Peyer's patch (tissue), 4 donors: ENCODE data around the gene SCRN1. TPM values are rescaled to one million over a fixed set of nuclear protein-coding genes. Genes with fewer than 3 reads are reported as not detected.

Source experiments
- DNase-seq, 3 donors: peaks; one replicate each; pipeline ENCODE4 v3.0.0-alpha.2; 2017 to 2019
- H3K27ac ChIP-seq, 4 donors: fragments of 200-600 bp; sonication (generic); one replicate each; pipeline ENCODE4 v1.5.1; 2016 to 2019
- H3K27me3 ChIP-seq, 2 donors: fragments of 200-600 bp; sonication (generic); one replicate each; pipeline ENCODE4 v1.5.1; 2019
- H3K36me3 ChIP-seq, 3 donors: fragments of 200-600 bp; sonication (generic); one replicate each; pipeline ENCODE4 v1.5.1; 2016 to 2019
- H3K4me1 ChIP-seq, 4 donors: fragments of 200-600 bp; sonication (generic); one replicate each; pipeline ENCODE4 v1.5.1; 2016 to 2019
- H3K4me3 ChIP-seq, 4 donors: fragments of 200-600 bp; sonication (generic); 1 replicate in 3 of 4; 2 replicates in 1 of 4; pipeline ENCODE4 v1.5.1; 2016 to 2019; ENCODE audit warnings: mild to moderate bottlenecking in 1 of 4
- H3K9me3 ChIP-seq, 4 donors: fragments of 200-600 bp; sonication (generic); one replicate each; pipeline ENCODE4 v1.5.1; 2016 to 2019; ENCODE audit warnings: mild to moderate bottlenecking in 1 of 4
- POLR2A ChIP-seq, 2 donors: fragments of 450-650 bp; IDR thresholded peaks; one replicate each; pipeline ENCODE4 v1.5.1; 2017; ENCODE audit warnings: antibody characterized with exemption in 2 of 2, mild to moderate bottlenecking in 2 of 2, moderate library complexity in 2 of 2
- total RNA-seq, 4 donors: library from RNA; depleted of rRNA; stranded (reverse); fragments of >200 nt; gene quantifications; one replicate each; pipeline ENCODE4 v1.1.0, GENCODE V29; 2016
- TF ChIP-seq, protein P1 (sequence below), 6 experiments: fragments of 450-650 bp in 4 of 6; fragments of 200-600 bp in 2 of 6; sonication (generic) in 1 of 6; IDR thresholded peaks; one replicate each; pipeline ENCODE4 v1.5.1; 2017 to 2019; ENCODE audit warnings: antibody characterized with exemption in 6 of 6, mild to moderate bottlenecking in 3 of 6, moderate library complexity in 1 of 6

Gene SCRN1
- total RNA-seq, 4 donors from 2014 or later, result 3.7 to 34.7 (median 7.4) TPM

- no peak for DNase-seq
- no peaks in the 10 kb centered on the region for H3K27me3 ChIP-seq
- TF ChIP-seq, protein P1, sequence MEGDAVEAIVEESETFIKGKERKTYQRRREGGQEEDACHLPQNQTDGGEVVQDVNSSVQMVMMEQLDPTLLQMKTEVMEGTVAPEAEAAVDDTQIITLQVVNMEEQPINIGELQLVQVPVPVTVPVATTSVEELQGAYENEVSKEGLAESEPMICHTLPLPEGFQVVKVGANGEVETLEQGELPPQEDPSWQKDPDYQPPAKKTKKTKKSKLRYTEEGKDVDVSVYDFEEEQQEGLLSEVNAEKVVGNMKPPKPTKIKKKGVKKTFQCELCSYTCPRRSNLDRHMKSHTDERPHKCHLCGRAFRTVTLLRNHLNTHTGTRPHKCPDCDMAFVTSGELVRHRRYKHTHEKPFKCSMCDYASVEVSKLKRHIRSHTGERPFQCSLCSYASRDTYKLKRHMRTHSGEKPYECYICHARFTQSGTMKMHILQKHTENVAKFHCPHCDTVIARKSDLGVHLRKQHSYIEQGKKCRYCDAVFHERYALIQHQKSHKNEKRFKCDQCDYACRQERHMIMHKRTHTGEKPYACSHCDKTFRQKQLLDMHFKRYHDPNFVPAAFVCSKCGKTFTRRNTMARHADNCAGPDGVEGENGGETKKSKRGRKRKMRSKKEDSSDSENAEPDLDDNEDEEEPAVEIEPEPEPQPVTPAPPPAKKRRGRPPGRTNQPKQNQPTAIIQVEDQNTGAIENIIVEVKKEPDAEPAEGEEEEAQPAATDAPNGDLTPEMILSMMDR (IDR thresholded peaks at IDR 0.05), result no peak
- no peak for TF ChIP-seq POLR2A (IDR thresholded peaks at IDR 0.05)
- no peaks in the 10 kb centered on the region for H3K9me3 ChIP-seq
- no peak overlapping the region for H3K4me3 ChIP-seq
- no peaks in the 10 kb centered on the region for H3K4me1 ChIP-seq
- no peak overlapping the region for H3K27ac ChIP-seq
- H3K36me3 ChIP-seq, result peaks cover 0 to 19% (median 0%) of the 10 kb centered on the region in 3 donors
These were observed 54.5 kb downstream of the SCRN1 start for GRCh38 chr7:29935111-29935510.

- Histone ChIP-seq H3K36me3 (no peaks in the 10 kb centered on the region), H3K27ac (no peak overlapping the region), H3K27me3 (no peaks in the 10 kb centered on the region), H3K9me3 (no peaks in the 10 kb centered on the region), H3K4me1 (no peaks in the 10 kb centered on the region), H3K4me3 (no peak overlapping the region)
- TF ChIP-seq, protein P1 (IDR thresholded peaks at IDR 0.05), result no peak
- TF ChIP-seq POLR2A (IDR thresholded peaks at IDR 0.05), result no peak
- DNase-seq, result no peak
These were observed 60.4 kb downstream of the SCRN1 start for GRCh38 chr7:29929018-29929807.

- H3K4me1 ChIP-seq, result no peaks in the 10 kb centered on the region
- H3K27ac ChIP-seq, result no peak overlapping the region
- H3K4me3 ChIP-seq, result no peak overlapping the region
- H3K36me3 ChIP-seq, result no peaks in the 10 kb centered on the region
- DNase-seq, result no peak
- H3K9me3 ChIP-seq, result no peaks in the 10 kb centered on the region
- H3K27me3 ChIP-seq, result no peaks in the 10 kb centered on the region
- TF ChIP-seq, protein P1 (IDR thresholded peaks at IDR 0.05), result no peak
- no peak for TF ChIP-seq POLR2A (IDR thresholded peaks at IDR 0.05)
These were observed 62.9 kb downstream of the SCRN1 start for GRCh38 chr7:29926741-29927140.

- Histone ChIP-seq H3K4me1 (no peaks in the 10 kb centered on the region), H3K27ac (no peak overlapping the region), H3K27me3 (no peaks in the 10 kb centered on the region), H3K9me3 (no peaks in the 10 kb centered on the region), H3K4me3 (no peak overlapping the region), H3K36me3 (no peaks in the 10 kb centered on the region)
- no peak for TF ChIP-seq POLR2A (IDR thresholded peaks at IDR 0.05)
- TF ChIP-seq, protein P1 (IDR thresholded peaks at IDR 0.05), result no peak
- no peak for DNase-seq
These were observed 63.4 kb downstream of the SCRN1 start for GRCh38 chr7:29926216-29926615.

- no peaks in the 10 kb centered on the region for H3K27me3 ChIP-seq
- no peaks in the 10 kb centered on the region for H3K4me1 ChIP-seq
- no peaks in the 10 kb centered on the region for H3K9me3 ChIP-seq
- no peaks in the 10 kb centered on the region for H3K36me3 ChIP-seq
- TF ChIP-seq POLR2A (IDR thresholded peaks at IDR 0.05), result no peak
- TF ChIP-seq, protein P1 (IDR thresholded peaks at IDR 0.05), result no peak
- no peak overlapping the region for H3K4me3 ChIP-seq
- no peak overlapping the region for H3K27ac ChIP-seq
- DNase-seq, result no peak
These were observed 64.9 kb downstream of the SCRN1 start for GRCh38 chr7:29924684-29925083.
